Adrenal gland (tissue), 12 donors: ENCODE results near the gene SAP30BP. TPM values are rescaled to one million over a fixed set of nuclear protein-coding genes. Genes with fewer than 3 reads are reported as not detected.

ENCODE experiments used
- DNase-seq, 7 donors: peaks; one replicate each; pipeline ENCODE4 v3.0.0-alpha.2; 2019 to 2020
- H3K27ac ChIP-seq, 5 donors: fragments of 200-600 bp; sonication (generic) in 4 of 5; 1 replicate in 3 of 5; 2 replicates in 2 of 5; pipeline versions ENCODE4 v1.5.1 to v1.8.0; 2016 to 2020; ENCODE audit warnings: mild to moderate bottlenecking in 1 of 5
- H3K27me3 ChIP-seq: fragments of 200-600 bp; 2 replicates; pipeline ENCODE4 v1.8.0; 2021
- H3K36me3 ChIP-seq, 2 donors: fragments of 200-600 bp; replicated peaks in 1 of 2; 1 replicate in 1 of 2; 2 replicates in 1 of 2; pipeline versions ENCODE4 v1.5.1 to v1.8.0; 2018 to 2022
- H3K4me1 ChIP-seq, 2 donors: fragments of 200-600 bp; replicated peaks in 1 of 2; 1 replicate in 1 of 2; 2 replicates in 1 of 2; pipeline versions ENCODE4 v1.5.1 to v1.8.0; 2018 to 2021
- H3K4me3 ChIP-seq, 4 donors: fragments of 200-600 bp; sonication (generic) in 3 of 4; one replicate each; pipeline ENCODE4 v1.5.1; 2016 to 2018
- H3K9me3 ChIP-seq, 3 donors: fragments of 200-600 bp; sonication (generic) in 1 of 3; replicated peaks in 1 of 3; 1 replicate in 2 of 3; 2 replicates in 1 of 3; pipeline versions ENCODE4 v1.5.1 to v1.8.0; 2016 to 2021
- CTCF ChIP-seq, 6 experiments: fragments of 450-650 bp in 4 of 6; fragments of 200-600 bp in 2 of 6; sonication (generic) in 1 of 6; IDR thresholded peaks; 1 replicate in 5 of 6; 2 replicates in 1 of 6; pipeline versions ENCODE4 v1.5.1 to v1.8.0; 2016 to 2021; ENCODE audit warnings: antibody characterized with exemption in 6 of 6, mild to moderate bottlenecking in 2 of 6, moderate library complexity in 1 of 6
- POLR2A ChIP-seq, 2 donors: fragments of 450-650 bp; IDR thresholded peaks; one replicate each; pipeline ENCODE4 v1.6.1; 2017; ENCODE audit warnings: antibody characterized with exemption in 2 of 2, mild to moderate bottlenecking in 2 of 2, moderate library complexity in 1 of 2
- WGBS, 4 donors: extraction: QIAGEN DNeasy Blood & Tissue Kit in 2 of 4; methylation state at CpG; one replicate each; pipeline versions ENCODE4 v1.1.5 to v1.1.7; 2013 to 2017; 5-methylcytosine and 5-hydroxymethylcytosine counted together
- intact Hi-C, 2 donors: fragments of 100-400 bp; cut with DNase I; formaldehyde crosslinking; loops; one replicate each; pipeline versions ENCODE4 v1.14.1 to v1.15.0; 2022 to 2023
- polyA plus RNA-seq, 3 donors: library from polyadenylated mRNA; stranded (reverse); fragments of 200-250 nt in 2 of 3; fragments of 350-450 nt in 1 of 3; fragmentation: Illumina TruSeq in 1 of 3; extraction: RNeasy Lipid Tissue Mini Kit (QIAGEN cat#74804) in 1 of 3; gene quantifications; one replicate each; pipeline ENCODE4 v1.2.3, GENCODE V29; 2013 to 2014
- total RNA-seq, 9 donors: library from RNA; depleted of rRNA in 4 of 9; stranded (reverse); fragments of >200 nt in 4 of 9; fragments of 120-200 nt in 1 of 9; fragmentation: NEBNext Ultra II Directional in 1 of 9; extraction: Animal tissue kit (Norgen Biotek cat#: 25700) in 1 of 9; gene quantifications; one replicate each; pipeline versions ENCODE4 v1.1.0 to v1.2.4, GENCODE V29; 2013 to 2023
- donor health status: healthy with polysubstance abuse.
- donor health status: Bipolar disorder and iron deficiency.
- donor health status: DM: yes; HTN: yes; CAD: no.
- donor health status: DM: no; HTN: no; CAD: no.
- donor health status: DM: no; HTN: no; CAD: no.
- donor health status: DM: yes; HTN: yes; CAD: no.

Gene SAP30BP
- total and polyA plus RNA-seq, 12 donors, result 45.3 to 130 (median 69.1) TPM

GRCh38 chr17:75720656-75721462, 53.7 kb downstream of the SAP30BP start, which contains the start of gene ITGB4:
TSS of gene ITGB4 (plus strand) at chr17:75721459. CDS start at chr17:75724704, 3,245 bp downstream.
- peak within 1 kb of the TSS in 2 of 4 donors; percentile 9 to 62 for H3K4me3 ChIP-seq
- peaks cover 0 to 7% of the 10 kb centered on the region in 2 donors for H3K4me1 ChIP-seq
- TF ChIP-seq CTCF (IDR thresholded peaks at IDR 0.05), result no peak
- no peak for TF ChIP-seq POLR2A (IDR thresholded peaks at IDR 0.05)
- peak within 1 kb of the TSS in 1 of 5 donors; percentile 52 for H3K27ac ChIP-seq
- intact Hi-C loops, result no loop called here
- no peaks in the 10 kb centered on the region for H3K36me3 ChIP-seq
- DNase-seq, result peak in 1 of 7 donors; percentile 15
- WGBS, 4 donors, result 2 to 23% (median 7%) methylated on average over 5 to 70 of the region's 70 CpGs
- H3K27me3 ChIP-seq, result peaks cover 21% of the 10 kb centered on the region
- no peaks in the 10 kb centered on the region for H3K9me3 ChIP-seq

GRCh38 chr17:75721463-75722011, 54.4 kb downstream of the SAP30BP start:
- DNase-seq, result no peak
- Histone ChIP-seq H3K4me1 (peaks cover 0 to 7% of the 10 kb centered on the region in 2 donors), H3K36me3 (no peaks in the 10 kb centered on the region), H3K9me3 (no peaks in the 10 kb centered on the region), H3K4me3 (peak overlapping the region in 2 of 4 donors; percentile 9 to 62), H3K27ac (peak overlapping the region in 1 of 5 donors; percentile 52), H3K27me3 (peaks cover 21% of the 10 kb centered on the region)
- TF ChIP-seq CTCF (IDR thresholded peaks at IDR 0.05), result no peak
- no peak for TF ChIP-seq POLR2A (IDR thresholded peaks at IDR 0.05)
- intact Hi-C loops, result no loop called here
- WGBS, 4 donors, result 16 to 78% (median 41%) methylated on average over 4 to 33 of the region's 33 CpGs

GRCh38 chr17:75722076-75722475, 54.9 kb downstream of the SAP30BP start:
- no peak for DNase-seq
- 74 to 92% (median 84%) methylated on average over 4 to 5 of the region's 5 CpGs for WGBS, 4 donors
- H3K4me3 ChIP-seq, result no peak overlapping the region
- peaks cover 21% of the 10 kb centered on the region for H3K27me3 ChIP-seq
- intact Hi-C loops, result no loop called here
- no peaks in the 10 kb centered on the region for H3K9me3 ChIP-seq
- no peak overlapping the region for H3K27ac ChIP-seq
- H3K36me3 ChIP-seq, result no peaks in the 10 kb centered on the region
- peaks cover 0 to 7% of the 10 kb centered on the region in 2 donors for H3K4me1 ChIP-seq
- no peak for TF ChIP-seq CTCF (IDR thresholded peaks at IDR 0.05)

- DNase-seq, result no peak
- no peaks in the 10 kb centered on the region for H3K36me3 ChIP-seq
- peaks cover 21% of the 10 kb centered on the region for H3K27me3 ChIP-seq
- H3K4me1 ChIP-seq, result peaks cover 0 to 7% of the 10 kb centered on the region in 2 donors
- H3K9me3 ChIP-seq, result no peaks in the 10 kb centered on the region
- no peak overlapping the region for H3K27ac ChIP-seq
- 72 to 85% (median 81%) methylated on average over 4 to 9 of the region's 9 CpGs for WGBS, 4 donors
- intact Hi-C loops, result no loop called here
- TF ChIP-seq POLR2A (IDR thresholded peaks at IDR 0.05) (no peak), CTCF (IDR thresholded peaks at IDR 0.05) (no peak)
- no peak overlapping the region for H3K4me3 ChIP-seq
These were observed 55.5 kb downstream of the SAP30BP start for GRCh38 chr17:75722542-75723095.
